GM21367 (cell line): ENCODE results near the gene ECT2L.

ENCODE experiments used
- ATAC-seq: cut with Tn5 transposase; IDR thresholded peaks from one replicate; pipeline ENCODE4 v1.9.1; 2021; ENCODE audit not compliant: unreplicated experiment

Gene ECT2L

DNA sequence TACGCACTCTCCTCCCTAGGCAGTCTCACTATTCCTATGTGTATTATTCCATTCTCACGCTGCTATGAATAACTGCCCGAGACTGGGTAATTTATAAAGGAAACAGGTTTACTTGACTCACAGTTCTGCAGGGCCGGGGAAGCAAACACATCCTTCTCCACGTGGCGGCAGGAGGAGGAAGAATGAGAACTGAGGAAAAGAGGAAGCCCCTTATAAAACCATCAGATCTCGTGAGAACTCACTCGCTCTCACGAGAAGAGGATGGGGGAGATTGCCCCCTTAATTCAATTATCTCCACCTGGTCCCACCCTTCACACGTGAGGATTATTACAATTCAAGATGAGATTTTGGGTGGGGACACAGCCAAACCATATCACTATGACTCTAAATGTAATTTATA, 61.9 kb downstream of the ECT2L start:
- ATAC-seq = no peak

DNA sequence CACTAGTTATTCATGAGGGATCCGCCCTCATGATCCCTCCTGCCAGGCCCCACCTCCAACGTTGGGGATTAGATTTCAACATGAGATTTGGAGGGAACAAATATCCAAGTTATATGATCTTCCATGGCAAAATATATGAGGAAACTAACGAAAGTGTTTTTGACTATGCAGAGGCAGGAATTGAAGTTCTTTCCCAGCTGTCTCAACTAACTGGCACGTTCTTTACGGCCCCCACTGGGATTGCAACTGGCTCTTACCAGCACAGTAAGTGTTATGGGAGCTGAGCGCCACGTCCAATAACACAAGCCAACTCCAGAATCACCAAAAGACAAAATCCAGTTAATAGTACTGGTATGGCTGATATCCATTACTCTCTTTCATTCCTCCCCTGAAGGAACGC, 66.6 kb downstream of the ECT2L start:
- ATAC-seq = no peak

GRCh38 chr6:138863321-138863720, 67.4 kb downstream of the ECT2L start:
- no peak for ATAC-seq

- no peak for ATAC-seq
Measured at GRCh38 chr6:138864343-138864890, 68.5 kb downstream of the ECT2L start.

- no peak for ATAC-seq
Measured at GRCh38 chr6:138865480-138866109, 69.7 kb downstream of the ECT2L start.

- no peak for ATAC-seq
Measured at GRCh38 chr6:138868181-138868580, 72.3 kb downstream of the ECT2L start.

GRCh38 chr6:138869398-138869797, 73.5 kb downstream of the ECT2L start:
- ATAC-seq = no peak

DNA sequence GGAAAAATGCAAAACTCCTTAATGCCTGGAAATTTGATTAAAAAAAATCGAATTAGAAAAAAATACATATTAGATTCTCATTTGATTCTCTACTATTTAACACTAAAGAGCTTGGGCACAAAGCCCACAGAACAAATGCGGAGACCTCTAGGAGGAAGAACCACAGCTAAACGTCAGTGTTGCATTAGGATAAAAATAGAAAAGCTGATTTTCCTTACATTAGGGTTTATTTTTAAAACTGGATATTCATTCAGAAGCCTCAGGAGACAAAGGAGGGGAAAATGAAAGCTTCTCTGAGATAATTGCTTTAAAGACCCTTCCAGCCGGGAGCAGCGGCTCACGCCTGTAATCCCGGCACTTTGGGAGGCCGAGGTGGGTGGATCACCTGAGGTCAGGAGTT, 77.3 kb downstream of the ECT2L start:
- ATAC-seq = no peak

DNA sequence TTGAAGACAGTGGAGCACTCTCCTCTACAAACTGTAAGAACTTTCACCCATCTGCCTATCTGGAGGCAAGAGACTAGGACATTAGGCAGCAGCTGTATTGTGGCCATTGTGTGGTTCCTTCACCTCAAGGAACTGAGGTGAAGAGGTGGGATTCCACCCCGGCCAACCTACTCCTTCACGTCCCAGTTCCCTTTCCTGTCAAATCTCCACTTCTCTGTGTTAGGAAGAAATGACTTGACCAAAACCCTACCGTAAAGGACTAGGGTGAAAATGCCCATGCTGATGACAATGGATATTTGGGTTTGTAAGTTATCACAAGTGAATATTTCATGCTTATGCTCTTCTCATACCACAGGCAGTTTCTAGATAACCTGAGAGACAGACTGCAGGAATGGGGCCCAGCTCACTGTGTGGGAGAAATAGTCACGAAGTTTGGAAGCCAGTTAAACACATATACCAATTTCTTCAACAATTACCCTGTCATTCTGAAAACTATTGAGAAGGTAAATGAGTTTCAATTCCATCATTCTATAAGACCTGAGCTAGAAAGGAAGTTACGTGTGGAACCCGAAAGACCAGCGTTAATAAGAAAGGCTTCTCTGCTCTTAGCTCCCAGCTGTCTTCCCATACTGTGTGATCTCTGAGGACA, 86.6 kb downstream of the ECT2L start:
- ATAC-seq = peak; percentile 66

- ATAC-seq = no peak
Measured at GRCh38 chr6:138885156-138885819, 89.4 kb downstream of the ECT2L start.

DNA sequence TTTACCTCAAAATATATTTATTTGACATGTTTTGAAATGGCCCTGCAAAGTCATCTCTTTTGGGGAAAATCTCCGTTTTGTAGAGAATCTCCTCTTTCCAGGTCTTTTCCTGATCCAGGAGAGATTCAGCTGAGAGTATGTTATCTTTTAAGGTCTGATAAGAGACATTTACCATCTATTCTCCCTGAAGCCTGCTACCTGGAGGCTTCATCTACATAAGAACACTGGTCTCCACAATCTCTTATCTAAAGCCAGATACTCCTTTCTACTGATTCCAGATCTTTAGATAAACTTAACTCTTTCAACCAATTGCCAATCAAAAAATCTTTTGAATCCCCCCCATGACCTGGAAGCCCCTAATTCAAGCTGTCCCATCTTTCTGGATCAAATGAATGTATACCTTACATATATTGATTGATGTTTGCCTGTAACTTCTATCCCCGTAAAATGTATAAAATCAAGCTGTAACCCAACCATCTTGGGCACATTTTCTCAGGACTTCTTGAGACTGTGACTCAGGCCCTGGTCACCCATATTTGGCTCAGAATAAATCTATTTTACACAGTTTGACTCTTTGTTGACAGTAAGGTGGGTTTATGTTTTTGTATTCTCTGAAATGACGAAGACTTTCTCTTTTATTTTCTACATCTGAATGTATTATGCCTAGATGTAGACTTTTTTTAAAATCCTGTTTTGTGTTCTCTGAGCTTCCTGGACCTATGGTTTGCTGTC, 95.5 kb downstream of the ECT2L start:
- ATAC-seq = no peak

DNA sequence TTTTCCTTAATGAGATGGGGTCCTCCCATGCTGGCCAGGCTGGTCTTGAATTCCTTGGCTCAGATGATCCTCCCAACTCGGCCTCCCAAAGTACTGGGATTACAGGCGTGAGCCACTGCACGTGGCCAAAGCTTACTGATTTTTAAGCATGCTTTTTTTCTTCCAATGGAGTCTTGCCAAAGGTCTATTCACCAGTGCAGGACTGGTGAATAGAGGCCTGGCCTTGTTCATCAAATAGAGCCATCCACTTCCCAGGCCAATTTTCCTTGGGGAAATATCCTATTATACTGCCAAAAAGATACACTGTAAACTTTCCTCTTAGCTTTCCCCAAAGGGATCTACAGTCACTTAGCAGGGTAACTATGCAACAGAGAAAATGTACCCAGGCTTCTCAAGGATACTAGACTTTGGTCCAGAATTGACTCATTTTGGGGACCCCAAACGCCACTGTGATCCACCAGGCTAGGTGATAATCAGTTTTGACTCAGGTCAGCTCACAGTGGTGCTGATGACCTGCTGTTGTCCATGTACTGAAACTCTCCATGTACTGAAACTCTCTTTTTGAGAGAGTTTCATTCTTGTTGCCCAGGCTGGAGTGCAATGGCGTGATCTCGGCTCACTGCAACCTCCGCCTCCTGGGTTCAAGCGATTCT, 100.3 kb downstream of the ECT2L start:
- ATAC-seq = no peak

GRCh38 chr6:138897031-138897430, 101.1 kb downstream of the ECT2L start:
- ATAC-seq = no peak

DNA sequence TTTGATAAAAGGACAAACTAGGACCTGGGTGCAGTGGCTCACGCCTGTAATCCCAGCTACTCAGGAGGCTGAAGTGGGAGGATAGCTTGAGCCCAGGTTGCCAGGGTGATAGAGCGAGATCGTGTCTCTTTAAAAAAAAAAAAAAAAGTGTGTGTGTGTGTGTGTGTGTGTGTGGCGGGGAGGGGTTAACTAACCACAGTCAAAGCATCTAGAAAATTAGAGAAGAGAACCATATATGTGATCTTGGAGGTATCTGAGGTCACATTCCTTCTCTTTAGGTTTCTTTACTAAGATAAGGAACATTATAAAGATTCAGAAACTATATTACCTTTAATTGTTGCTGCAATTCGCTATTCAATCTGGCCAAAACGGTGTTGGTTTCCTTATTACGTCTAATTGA, 111.3 kb downstream of the ECT2L start:
- no peak for ATAC-seq

DNA sequence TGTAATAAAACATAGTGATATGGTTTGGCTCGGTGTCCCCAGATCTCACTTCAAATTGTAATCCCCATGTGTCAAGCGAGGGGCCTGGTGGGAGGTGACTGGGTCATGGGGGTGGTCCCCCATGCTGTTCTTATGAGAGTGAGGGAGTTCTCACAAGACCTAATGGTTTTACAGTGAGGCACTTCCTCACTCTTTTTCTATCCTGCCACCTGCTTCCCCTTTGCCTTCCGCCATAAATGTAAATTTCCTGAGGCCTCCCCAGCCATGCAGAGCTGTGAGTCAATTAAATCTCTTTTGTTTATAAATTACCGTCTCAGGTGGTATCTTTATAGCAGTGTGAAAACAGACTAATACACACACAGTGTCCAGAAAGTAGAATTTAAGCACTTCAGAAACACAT, 113.6 kb downstream of the ECT2L start:
- ATAC-seq = no peak

- no peak for ATAC-seq
Measured at GRCh38 chr6:138909975-138910374, 114.1 kb downstream of the ECT2L start.

- ATAC-seq = no peak
Measured at GRCh38 chr6:138912308-138912707, 116.4 kb downstream of the ECT2L start.

DNA sequence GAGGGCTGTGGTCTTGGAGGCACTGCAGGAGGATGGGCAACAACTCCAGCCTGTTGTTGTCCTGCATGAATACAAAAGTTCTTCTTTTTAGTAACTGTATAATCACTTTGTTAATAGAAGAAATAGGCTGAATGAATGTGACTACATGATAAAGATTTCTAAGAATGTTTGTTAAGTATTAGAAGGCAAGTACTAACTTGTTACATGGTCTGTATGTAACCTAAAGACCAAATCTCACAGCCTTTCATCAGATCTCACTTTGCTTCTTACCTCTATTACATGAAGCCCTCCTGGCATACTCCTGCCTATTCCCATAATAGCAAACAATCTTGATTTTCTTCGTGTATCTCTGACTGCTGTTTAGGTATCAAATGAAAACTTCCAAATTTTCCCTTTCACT, 118.8 kb downstream of the ECT2L start:
- no peak for ATAC-seq

DNA sequence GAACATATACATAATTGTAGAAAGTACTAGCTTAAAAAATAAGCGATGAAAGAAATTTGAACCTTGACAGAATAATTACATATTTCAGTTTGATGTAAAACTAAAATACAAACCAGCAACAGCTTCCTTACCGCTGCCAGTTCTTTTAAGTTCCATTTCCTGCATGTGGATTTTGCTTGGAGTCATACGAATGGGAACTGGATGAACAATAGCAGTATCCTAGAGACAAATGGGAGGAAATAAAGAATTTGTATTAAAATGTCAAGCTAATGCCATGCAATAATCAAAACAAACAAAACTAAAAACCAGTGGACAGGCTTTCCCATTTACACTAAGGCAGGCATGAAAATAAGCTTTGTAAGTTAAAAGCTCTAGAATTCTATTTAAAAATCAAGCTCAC, 125.0 kb downstream of the ECT2L start:
- no peak for ATAC-seq

GRCh38 chr6:138923561-138923960, 127.7 kb downstream of the ECT2L start:
- ATAC-seq = no peak

DNA sequence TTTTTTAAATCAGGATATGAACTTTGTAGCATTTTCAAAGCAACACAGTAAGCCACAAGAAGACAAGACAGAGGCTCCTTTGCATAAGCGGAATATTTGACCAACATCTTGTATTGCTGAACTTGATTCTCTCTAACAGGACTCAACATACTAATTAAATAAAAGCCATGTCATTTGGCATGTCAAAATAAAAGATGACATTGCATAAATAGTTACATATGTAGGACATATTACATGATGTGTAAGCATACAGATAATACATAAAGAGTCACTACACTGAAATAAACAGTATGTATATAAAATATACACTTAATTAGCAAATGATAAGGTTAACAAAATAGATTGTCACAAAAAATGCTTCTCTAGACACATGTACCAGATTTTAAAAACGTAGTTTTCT, 129.9 kb downstream of the ECT2L start:
- no peak for ATAC-seq
